Gastroesophageal sphincter (tissue), 4 donors: Measurements from ENCODE around the gene CAPZA3. TPM values are rescaled to one million over a fixed set of nuclear protein-coding genes. Genes with fewer than 3 reads are reported as not detected.

ENCODE experiments used
- ATAC-seq: fragments of 150-250 bp; one replicate; pipeline ENCODE4 v1.9.1; 2016; ENCODE audit warnings: mild to moderate bottlenecking, moderate library complexity
- H3K27ac ChIP-seq, 4 donors: fragments of 200-600 bp; sonication (generic) in 3 of 4; 1 replicate in 3 of 4; 2 replicates in 1 of 4; pipeline ENCODE4 v1.5.1; 2016 to 2019
- H3K27me3 ChIP-seq: fragments of 200-600 bp; sonication (generic); one replicate; pipeline ENCODE4 v1.5.1; 2019
- H3K36me3 ChIP-seq, 2 donors: fragments of 200-600 bp; sonication (generic); one replicate each; pipeline ENCODE4 v1.5.1; 2019; ENCODE audit warnings: control low read depth in 1 of 2
- H3K4me1 ChIP-seq, 3 donors: fragments of 200-600 bp; sonication (generic); 1 replicate in 2 of 3; 2 replicates in 1 of 3; pipeline ENCODE4 v1.5.1; 2016 to 2019; ENCODE audit warnings: control low read depth in 2 of 3
- H3K4me3 ChIP-seq, 2 donors: fragments of 200-600 bp; sonication (generic); one replicate each; pipeline ENCODE4 v1.5.1; 2019; ENCODE audit warnings: mild to moderate bottlenecking in 1 of 2, moderate library complexity in 1 of 2
- H3K9me3 ChIP-seq, 3 donors: fragments of 200-600 bp; sonication (generic); one replicate each; pipeline ENCODE4 v1.5.1; 2017 to 2019; ENCODE audit warnings: control low read depth in 2 of 3
- EP300 ChIP-seq: sonication (generic); formaldehyde crosslinking; IDR thresholded peaks from one replicate; pipeline ENCODE4 v1.6.1; 2017; ENCODE audit warnings: antibody characterized with exemption, mild to moderate bottlenecking
- POLR2A ChIP-seq, 2 donors: fragments of 450-650 bp; IDR thresholded peaks; one replicate each; pipeline ENCODE4 v1.6.1; 2017; ENCODE audit warnings: antibody characterized with exemption in 2 of 2, mild to moderate bottlenecking in 2 of 2, moderate library complexity in 1 of 2
- POLR2AphosphoS5 ChIP-seq: sonication (generic); formaldehyde crosslinking; IDR thresholded peaks from one replicate; pipeline ENCODE4 v1.6.1; 2017; ENCODE audit warnings: antibody characterized with exemption
- WGBS, 2 donors: methylation state at CpG; one replicate each; pipeline ENCODE4 v1.1.5; 2018; ENCODE audit warnings: low coverage in 1 of 2; 5-methylcytosine and 5-hydroxymethylcytosine counted together
- total RNA-seq, 4 donors: library from RNA; depleted of rRNA; stranded (reverse); fragments of >200 nt; gene quantifications; one replicate each; pipeline ENCODE4 v1.1.0, GENCODE V29; 2016
- TF ChIP-seq, protein P1 (sequence below), 4 experiments: fragments of 200-600 bp in 2 of 4; fragments of 450-650 bp in 2 of 4; sonication (generic) in 1 of 4; IDR thresholded peaks; one replicate each; pipeline ENCODE4 v1.5.1; 2017 to 2019; ENCODE audit warnings: antibody characterized with exemption in 4 of 4, mild to moderate bottlenecking in 2 of 4, moderate library complexity in 2 of 4

The CAPZA3 gene
- total RNA-seq, 4 donors from 2014 or later = not detected

DNA sequence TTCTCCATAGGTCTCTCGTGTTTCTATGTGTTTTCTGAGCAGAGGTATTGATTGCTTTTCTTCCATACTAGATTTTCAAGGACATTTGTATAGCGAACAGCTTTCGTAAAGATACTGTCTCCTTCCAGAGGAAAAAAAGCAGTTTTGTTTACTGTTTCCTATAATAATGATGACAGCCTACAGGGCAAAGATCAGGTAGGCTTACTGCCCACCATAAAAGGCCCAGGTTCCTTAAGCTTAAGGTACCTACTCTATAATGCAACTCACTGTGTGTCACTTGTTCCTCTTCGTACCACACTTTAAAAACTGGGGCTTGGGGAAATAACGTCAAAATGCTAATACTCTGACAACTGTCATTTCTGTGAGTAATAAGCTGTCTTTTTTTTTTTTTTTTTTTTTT, 6.8 kb upstream of the CAPZA3 start:
- H3K9me3 ChIP-seq = peaks cover 0 to 15% (median 0%) of the 10 kb centered on the region in 3 donors
- no peaks in the 10 kb centered on the region for H3K36me3 ChIP-seq
- H3K27me3 ChIP-seq = no peaks in the 10 kb centered on the region
- TF ChIP-seq EP300 (no peak), POLR2A (IDR thresholded peaks at IDR 0.05) (no peak), POLR2AphosphoS5 (no peak)
- TF ChIP-seq, protein P1, sequence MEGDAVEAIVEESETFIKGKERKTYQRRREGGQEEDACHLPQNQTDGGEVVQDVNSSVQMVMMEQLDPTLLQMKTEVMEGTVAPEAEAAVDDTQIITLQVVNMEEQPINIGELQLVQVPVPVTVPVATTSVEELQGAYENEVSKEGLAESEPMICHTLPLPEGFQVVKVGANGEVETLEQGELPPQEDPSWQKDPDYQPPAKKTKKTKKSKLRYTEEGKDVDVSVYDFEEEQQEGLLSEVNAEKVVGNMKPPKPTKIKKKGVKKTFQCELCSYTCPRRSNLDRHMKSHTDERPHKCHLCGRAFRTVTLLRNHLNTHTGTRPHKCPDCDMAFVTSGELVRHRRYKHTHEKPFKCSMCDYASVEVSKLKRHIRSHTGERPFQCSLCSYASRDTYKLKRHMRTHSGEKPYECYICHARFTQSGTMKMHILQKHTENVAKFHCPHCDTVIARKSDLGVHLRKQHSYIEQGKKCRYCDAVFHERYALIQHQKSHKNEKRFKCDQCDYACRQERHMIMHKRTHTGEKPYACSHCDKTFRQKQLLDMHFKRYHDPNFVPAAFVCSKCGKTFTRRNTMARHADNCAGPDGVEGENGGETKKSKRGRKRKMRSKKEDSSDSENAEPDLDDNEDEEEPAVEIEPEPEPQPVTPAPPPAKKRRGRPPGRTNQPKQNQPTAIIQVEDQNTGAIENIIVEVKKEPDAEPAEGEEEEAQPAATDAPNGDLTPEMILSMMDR (IDR thresholded peaks at IDR 0.05) = no peak
- ATAC-seq = no peak
- no peak overlapping the region for H3K27ac ChIP-seq
- H3K4me3 ChIP-seq = no peak overlapping the region
- 79 to 91% methylated on average over 5 of the region's 5 CpGs for WGBS, 2 donors
- H3K4me1 ChIP-seq = no peaks in the 10 kb centered on the region

DNA sequence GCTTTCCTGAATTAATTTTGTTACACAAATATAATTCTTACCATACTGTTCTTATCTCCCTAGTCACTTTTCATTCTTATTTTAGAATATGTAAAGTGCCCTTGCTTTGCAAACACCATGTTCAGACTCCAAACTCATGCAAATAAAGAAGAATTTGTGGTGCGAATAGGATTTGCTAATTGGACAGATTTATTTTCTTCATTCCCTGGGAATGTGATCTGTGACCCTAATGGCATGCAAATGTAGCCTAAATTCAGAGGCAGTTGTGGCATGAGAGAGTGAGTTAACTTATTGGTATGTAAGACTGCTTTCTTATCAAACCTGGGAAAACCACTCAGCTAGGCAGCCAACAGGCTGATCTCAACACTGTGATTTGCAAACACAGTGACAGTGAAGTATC, 10.0 kb downstream of the CAPZA3 start:
- ATAC-seq = no peak
- TF ChIP-seq EP300 (no peak), POLR2A (IDR thresholded peaks at IDR 0.05) (no peak), POLR2AphosphoS5 (no peak)
- TF ChIP-seq, protein P1 (IDR thresholded peaks at IDR 0.05) = no peak
- Histone ChIP-seq H3K4me3 (no peak overlapping the region), H3K9me3 (no peaks in the 10 kb centered on the region), H3K27ac (no peak overlapping the region), H3K27me3 (no peaks in the 10 kb centered on the region), H3K4me1 (peaks cover 0 to 26% (median 0%) of the 10 kb centered on the region in 3 donors), H3K36me3 (no peaks in the 10 kb centered on the region)
- WGBS, 2 donors = 46 to 89% methylated on average over 1 of the region's 1 CpG

DNA sequence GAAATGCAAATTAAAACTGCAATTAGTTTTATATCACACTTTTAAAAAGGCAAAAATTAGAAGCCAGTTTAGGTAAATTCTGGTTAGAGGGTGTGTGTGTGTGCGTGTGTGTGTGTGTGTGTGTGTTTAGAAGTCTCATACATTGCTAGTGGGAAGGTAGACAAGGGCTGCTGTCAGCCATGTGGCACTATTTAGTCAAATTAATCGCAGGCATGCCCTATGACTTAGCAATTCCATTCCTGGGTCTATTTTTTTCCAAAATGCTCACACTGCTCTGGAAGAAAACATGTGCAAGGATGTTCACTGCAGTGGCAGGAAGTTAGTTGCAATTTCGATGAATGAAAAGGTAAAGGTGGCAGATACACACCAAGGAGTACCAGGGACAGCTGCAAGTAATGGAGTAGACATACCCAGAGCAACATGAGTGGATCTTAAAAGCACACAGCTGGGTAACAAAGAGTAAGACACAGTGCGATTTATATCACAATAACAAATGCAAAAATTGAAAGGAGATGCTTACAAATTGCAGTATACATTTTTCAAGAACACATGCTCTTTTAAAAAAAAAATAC, 11.6 kb downstream of the CAPZA3 start:
- ATAC-seq = no peak
- Histone ChIP-seq H3K9me3 (no peaks in the 10 kb centered on the region), H3K27ac (no peak overlapping the region), H3K4me1 (peaks cover 0 to 42% (median 10%) of the 10 kb centered on the region in 3 donors), H3K36me3 (no peaks in the 10 kb centered on the region), H3K27me3 (no peaks in the 10 kb centered on the region), H3K4me3 (no peak overlapping the region)
- TF ChIP-seq, protein P1 (IDR thresholded peaks at IDR 0.05) = no peak
- WGBS, 2 donors = 55 to 89% methylated on average over 3 to 4 of the region's 4 CpGs

DNA sequence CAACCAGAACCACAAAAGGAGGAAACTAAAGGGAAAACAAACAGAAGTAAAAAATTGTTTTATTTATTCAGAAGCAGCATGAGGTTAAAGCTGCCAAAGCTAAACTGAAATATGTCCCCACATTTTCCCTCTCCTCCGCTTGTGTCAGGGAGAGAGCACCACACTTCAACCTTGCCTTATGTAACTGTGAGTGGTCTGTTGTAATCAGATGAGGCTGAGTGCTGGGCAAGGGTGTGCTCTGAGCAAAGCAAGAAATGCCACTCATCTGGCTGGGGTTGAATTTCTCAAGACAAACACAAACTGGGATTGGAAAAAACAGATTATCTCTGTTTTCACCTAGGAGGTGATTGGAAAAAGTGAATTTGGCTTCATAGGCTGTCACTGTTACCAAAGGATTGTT, 12.2 kb downstream of the CAPZA3 start:
- no peak overlapping the region for H3K4me3 ChIP-seq
- peak; percentile 31 for ATAC-seq

DNA sequence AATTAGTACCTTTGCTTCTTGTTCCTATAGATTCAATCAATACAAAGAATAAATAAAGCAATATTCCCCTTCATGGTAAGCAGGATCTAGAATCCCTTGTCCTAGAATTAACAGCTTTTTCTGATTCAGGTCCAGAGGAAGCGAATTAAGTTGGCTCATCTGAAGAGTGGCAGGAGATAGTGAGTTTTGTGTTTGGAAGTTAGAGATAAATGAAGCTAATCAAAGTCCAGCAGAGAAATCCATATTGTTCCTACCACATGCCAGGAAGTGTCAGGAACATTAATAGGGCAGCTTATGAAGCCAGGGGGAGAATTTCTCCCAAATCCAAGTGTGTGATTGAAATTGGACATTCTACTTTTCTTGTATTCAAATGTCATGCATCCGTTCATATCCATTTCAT, 13.9 kb downstream of the CAPZA3 start:
- H3K4me3 ChIP-seq = no peak overlapping the region
- H3K27ac ChIP-seq = no peak overlapping the region
- 38 to 43% methylated on average over 2 of the region's 2 CpGs for WGBS, 2 donors
- TF ChIP-seq POLR2AphosphoS5 (no peak), EP300 (no peak), POLR2A (IDR thresholded peaks at IDR 0.05) (no peak)
- TF ChIP-seq, protein P1 (IDR thresholded peaks at IDR 0.05) = no peak
- H3K36me3 ChIP-seq = no peaks in the 10 kb centered on the region
- no peak for ATAC-seq
- H3K4me1 ChIP-seq = peaks cover 0 to 46% (median 10%) of the 10 kb centered on the region in 3 donors
- no peaks in the 10 kb centered on the region for H3K27me3 ChIP-seq
- no peaks in the 10 kb centered on the region for H3K9me3 ChIP-seq

More for the DNA sequence above, 12.2 kb downstream of the CAPZA3 start:
- Histone ChIP-seq H3K9me3 (no peaks in the 10 kb centered on the region), H3K27ac (no peak overlapping the region), H3K27me3 (no peaks in the 10 kb centered on the region), H3K4me1 (peaks cover 0 to 46% (median 10%) of the 10 kb centered on the region in 3 donors), H3K36me3 (no peaks in the 10 kb centered on the region)
- TF ChIP-seq POLR2A (IDR thresholded peaks at IDR 0.05) = no peak
- no peak for TF ChIP-seq EP300
- TF ChIP-seq, protein P1 (IDR thresholded peaks at IDR 0.05) = no peak
- TF ChIP-seq POLR2AphosphoS5 = no peak
- WGBS, 2 donors = 56 to 88% methylated on average over 1 of the region's 1 CpG
